Fibroblast of skin of left quadriceps (primary cell): ENCODE measurements around the gene FLAD1.
A peak's percentile ranks its signal among the peaks of the same experiment; 100 is the strongest.

Experiments used
- DNase-seq, 2 experiments: peaks; one replicate each; pipeline ENCODE4 v3.0.0-alpha.2; 2013; ENCODE audit warnings: low read depth in 2 of 2

Gene FLAD1

DNA sequence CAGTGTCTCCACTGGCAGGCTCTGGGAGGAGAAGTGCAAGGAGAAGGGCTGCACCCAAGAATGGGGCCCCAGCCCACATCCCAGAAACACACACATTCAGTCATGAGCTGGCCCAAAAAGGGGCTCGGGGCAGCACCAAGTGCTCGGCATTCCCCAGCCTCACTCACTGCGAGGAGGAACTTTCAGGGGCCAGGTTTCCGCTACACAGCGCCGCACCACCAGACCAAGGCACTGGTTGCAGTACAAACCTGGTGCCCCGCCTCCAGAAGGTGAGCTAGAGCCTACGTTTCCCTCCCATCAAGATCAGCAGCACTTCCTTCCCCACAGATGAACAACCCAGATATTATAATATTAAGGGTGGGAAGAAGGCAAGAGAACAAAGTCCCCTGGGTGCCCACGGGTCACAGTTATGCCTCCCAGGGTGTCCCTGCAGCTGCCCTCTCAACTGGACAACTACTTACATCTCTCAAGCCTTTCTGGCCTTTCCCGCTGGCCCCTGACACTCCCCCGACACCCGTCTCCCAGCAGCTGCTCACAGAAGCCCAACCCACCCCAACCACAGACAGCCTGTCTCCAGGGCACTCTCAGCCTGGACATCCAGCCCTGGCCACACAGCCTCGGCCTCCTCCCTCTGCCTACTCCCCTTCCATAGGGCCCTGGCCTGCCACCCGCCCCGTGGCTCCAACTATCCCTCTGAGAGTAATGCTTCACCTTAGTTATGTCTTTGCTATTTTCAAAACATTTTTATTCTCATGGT lies 31.1 kb upstream of the FLAD1 start:
- no peak for DNase-seq

DNA sequence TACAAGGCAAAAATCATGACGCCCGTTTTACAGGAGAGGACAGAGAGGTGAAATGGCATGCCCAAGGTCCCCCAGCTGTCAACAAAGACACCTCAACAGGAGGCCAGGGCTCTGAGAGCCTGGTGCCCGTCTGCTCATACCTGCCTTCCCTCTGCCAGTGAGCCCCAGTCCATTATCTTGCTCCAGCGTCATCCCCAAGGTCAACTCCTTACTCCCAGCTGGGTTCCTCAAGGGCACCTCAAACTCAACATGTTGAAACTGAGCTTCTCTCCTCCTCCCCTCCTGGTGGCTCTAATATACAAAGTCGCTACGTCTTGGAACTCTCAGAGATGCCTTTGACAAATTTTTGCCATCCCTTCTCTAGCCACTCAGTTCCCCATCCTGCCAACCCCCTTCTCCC lies 30.5 kb upstream of the FLAD1 start:
- DNase-seq = no peak

- DNase-seq = no peak
Observed at GRCh38 chr1:154953611-154954038, 29.5 kb upstream of the FLAD1 start.

- no peak for DNase-seq
Observed at GRCh38 chr1:154954541-154954940, 28.6 kb upstream of the FLAD1 start.

DNA sequence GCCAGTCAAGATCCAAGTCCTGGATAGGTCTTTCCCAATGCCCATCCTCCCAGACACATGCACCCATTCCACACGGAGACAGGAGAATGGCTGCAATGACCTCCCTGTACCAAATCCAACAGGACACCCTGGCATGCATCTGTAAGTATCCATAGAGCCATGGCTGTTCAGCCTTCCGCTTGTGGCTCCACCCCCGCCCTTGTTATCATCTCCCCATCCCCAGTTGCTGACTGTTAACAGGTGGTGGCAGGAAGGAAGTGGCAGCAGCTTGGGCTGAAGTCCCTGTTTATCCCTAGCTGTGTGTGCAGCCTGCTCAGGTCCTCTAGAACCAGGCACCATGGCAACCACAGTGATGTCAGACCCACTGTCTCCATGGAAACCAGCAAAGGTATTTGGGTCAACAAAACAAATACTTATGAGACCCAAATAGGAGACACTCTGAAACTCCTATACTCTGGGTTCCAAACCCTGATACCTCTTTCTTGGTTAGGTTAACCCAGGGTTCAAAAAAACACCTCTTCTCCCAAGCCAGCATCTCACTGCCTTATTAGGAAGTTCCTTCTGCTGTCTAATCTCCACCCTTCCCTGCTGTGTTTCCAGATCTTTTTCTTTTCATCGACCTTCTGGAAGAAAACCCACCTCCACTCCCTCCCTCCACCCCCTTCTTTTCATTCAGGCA lies 28.0 kb upstream of the FLAD1 start:
- no peak for DNase-seq

GRCh38 chr1:154955718-154956543 lies 27.2 kb upstream of the FLAD1 start, which contains the start of gene PBXIP1:
Gene PBXIP1, minus strand, starts transcription at chr1:154956099. Its CDS starts 2,378 bp downstream, at chr1:154953721.
- DNase-seq = peak; percentile 85 to 87

- DNase-seq = no peak
Observed at GRCh38 chr1:154956544-154956941, 26.6 kb upstream of the FLAD1 start.

DNA sequence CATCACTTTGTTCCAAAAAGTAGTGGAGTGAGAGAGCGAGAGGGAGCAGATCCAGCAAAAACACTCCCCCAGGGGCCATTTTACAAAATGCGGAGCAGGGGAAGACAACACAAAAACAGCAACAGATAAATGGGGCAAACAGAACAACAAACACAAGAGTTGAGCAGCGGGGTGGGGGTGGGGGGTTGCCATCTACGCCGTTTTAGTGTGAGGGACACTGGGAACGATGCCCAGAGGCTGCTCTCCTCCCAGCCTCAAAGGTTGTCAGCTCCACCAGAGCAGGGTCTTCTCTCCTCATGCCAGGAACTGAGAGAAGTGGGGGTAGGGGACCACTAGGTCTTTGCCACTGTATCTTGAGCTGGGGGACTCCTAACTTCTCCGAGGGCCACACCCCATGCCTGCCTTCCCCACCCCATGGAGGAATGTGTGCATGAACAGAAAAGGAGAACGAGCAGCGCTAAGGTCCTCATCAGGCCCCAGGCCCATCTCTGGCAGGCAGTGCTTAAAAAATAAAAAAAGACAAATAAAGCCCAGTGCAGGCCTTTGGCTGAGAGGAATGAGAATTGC lies 26.0 kb upstream of the FLAD1 start:
- DNase-seq = no peak

GRCh38 chr1:154958036-154958435 lies 25.1 kb upstream of the FLAD1 start:
- no peak for DNase-seq

- DNase-seq = no peak
Observed at GRCh38 chr1:154958681-154959425, 24.3 kb upstream of the FLAD1 start.

GRCh38 chr1:154959426-154959780 lies 23.7 kb upstream of the FLAD1 start:
- no peak for DNase-seq

- no peak for DNase-seq
Observed at GRCh38 chr1:154960446-154961136, 22.6 kb upstream of the FLAD1 start.

DNA sequence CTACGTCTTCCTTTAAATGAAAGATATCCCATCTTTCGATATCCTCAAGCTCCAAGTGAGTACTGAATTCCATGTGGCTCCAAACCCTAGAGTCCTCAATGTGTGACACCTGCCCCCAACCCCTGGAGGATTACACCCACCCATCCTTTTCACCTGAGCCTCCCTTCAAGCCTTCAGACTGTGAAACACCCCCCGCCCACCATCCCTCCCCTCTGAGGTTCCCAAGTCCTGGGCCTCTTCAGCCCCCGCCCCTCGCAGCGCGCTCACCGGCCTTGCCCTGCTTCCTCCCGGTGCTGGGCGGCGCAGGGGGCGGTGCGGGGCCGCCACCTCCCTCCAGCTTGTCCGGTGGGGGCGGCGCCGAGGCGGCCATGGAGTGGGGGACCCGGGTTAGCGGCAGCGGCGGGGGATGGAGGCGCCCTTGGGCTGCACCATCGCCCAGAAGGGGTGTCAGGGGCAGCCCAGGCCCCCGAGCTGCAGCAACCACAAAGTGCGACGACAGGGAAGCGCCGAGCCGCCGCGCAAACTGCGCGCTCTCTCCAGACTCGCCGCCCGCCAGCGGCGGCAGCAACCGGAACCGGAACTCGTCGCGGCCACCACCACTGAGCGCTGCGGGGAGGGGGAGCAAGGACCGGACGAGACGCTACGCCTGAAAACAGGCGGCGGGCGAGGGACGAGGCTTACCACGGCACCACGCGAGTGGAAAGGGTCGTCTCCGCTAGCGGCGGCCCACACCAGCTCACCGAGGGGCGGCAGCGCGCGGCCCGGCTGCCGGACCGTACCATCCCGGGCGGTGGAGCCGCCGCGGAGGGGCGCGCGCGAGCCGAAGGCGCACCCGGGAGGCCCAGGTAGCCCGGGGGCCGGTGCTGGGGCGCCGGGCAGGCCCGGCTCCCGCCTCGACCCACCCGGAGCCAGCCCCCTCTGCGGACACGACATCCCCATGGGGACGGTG lies 21.7 kb upstream of the FLAD1 start, which contains the start of gene PYGO2:
Gene PYGO2, minus strand, starts transcription at position 576 of the 949 bp plus-strand sequence. Its CDS starts 206 bp downstream, at position 370.
- peak; percentile 44 to 45 for DNase-seq

DNA sequence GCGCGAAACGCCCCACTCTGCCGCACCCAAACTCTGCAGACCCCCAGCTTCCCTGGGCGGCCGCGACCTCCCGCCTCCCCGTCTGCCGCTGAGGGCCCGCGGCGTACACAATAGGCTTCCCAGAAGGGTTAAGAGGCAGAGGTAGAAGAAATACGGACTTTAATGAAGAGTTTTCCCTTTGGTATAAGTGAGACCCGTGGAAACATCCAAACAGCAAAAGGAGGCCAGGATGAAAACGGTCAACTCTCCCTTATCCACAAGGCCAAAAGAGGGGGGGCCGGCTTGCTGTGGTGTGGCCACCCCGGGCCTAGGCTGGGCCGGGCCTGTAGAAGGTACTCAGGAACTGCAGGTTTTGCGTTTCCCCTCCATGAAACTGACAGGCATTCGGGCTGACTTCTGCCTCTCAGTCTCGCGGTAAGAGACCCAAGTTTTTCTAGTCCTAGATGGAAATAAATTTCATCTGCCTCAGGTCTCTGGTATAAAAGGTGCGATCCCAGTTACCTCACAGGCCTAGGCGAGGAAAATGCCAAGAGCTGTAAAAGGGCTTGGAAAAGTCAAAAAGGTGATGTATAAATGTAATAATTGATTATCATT lies 20.9 kb upstream of the FLAD1 start:
- DNase-seq = no peak

DNA sequence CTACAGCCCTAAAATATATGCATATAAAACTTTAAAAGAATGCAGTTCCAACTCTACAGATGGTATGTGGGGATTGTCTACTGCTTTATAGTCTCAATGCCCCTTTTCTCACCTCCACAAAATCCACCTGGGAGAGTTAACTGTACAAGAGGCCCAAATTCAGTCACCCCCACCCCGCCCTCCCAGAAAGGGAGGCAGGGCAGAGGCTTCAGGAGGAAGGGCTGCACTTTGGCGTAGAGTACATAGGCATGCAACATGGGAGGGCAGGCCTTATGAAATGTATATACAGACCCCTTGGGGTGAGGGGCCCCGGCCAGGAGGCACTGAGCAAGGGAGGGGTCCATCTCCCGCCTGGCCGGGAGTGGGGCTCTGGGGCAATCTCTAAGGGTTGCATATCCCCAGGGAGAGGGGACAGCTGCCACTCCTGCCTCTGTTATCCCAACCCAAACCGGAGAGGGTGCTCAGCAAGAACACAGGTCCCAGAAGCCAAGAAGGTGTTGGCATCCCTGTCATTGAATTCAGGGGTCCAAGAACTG lies 20.3 kb upstream of the FLAD1 start:
- DNase-seq = no peak

DNA sequence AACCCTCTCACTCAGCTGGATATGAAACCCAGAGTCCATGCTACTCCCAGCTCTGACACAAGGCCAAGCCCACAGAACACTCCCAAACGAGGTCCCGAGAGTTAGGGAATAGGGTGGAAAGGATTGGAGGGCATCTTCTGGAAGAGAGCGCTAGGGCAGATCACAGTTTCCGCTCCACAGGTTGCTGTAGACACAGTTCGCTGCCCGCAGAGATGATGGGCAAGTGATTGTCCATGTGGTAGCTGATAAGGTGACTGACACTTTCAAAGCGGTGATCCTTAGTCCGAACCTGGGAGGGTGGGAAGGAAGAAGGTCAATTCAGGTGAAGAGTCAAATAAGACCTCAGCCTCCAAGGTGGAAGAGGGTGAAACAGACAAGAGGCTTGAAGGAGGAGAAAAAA lies 19.5 kb upstream of the FLAD1 start:
- no peak for DNase-seq

GRCh38 chr1:154964359-154964758 lies 18.8 kb upstream of the FLAD1 start:
- no peak for DNase-seq

DNA sequence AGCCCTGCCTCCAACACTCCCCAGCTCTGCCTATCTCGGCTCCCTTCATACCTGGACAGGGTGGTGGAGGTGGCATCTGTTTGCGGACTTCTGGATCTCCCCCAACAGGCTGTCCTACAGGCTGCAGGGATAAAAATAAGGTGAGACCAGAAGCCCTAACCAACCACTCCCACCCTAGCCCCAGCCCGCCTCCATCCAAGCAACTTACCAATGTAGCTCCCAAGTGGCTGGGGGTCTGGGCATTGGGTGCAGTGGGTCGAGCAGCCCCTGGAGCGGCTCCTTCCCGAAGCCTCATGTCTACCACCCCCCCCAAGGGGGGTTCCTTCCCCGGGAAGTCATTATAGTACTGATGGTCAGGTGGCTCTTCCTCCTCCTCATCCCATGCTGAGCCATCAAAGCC lies 17.0 kb upstream of the FLAD1 start:
- DNase-seq = no peak
